Mesenchymal stem cell (in vitro differentiated cells and primary cell): ENCODE data around the gene ANKS1B.

Experiments used
- DNase-seq: peaks from one replicate; pipeline ENCODE4 v3.0.0-alpha.2; 2013
- H2AFZ ChIP-seq: one replicate; pipeline ENCODE4 v1.6.1; 2013; ENCODE audit warnings: low read depth, mild to moderate bottlenecking, control low read depth, inconsistent platforms, low read length, moderate library complexity
- H2AK5ac ChIP-seq: 2 replicates; pipeline ENCODE4 v1.6.1; 2013; ENCODE audit warnings: low read length, moderate library complexity, mild to moderate bottlenecking, inconsistent platforms; ENCODE audit not compliant: severe bottlenecking
- H2BK120ac ChIP-seq: one replicate; pipeline ENCODE4 v1.6.1; 2013; ENCODE audit warnings: low read depth, mild to moderate bottlenecking, inconsistent platforms, low read length, moderate library complexity
- H2BK12ac ChIP-seq, 2 experiments: one replicate each; pipeline ENCODE4 v1.6.1; 2013; ENCODE audit warnings: inconsistent platforms in 2 of 2, low read length in 2 of 2, mild to moderate bottlenecking in 2 of 2, moderate library complexity in 2 of 2, control low read depth in 1 of 2
- H2BK15ac ChIP-seq: one replicate; pipeline ENCODE4 v1.6.1; 2013; ENCODE audit warnings: mild to moderate bottlenecking, low read depth, inconsistent platforms; ENCODE audit not compliant: poor library complexity, severe bottlenecking
- H2BK5ac ChIP-seq: 2 replicates; pipeline ENCODE4 v1.6.1; 2013; ENCODE audit warnings: low read depth, mild to moderate bottlenecking, low read length, control low read depth, inconsistent platforms; ENCODE audit not compliant: poor library complexity, severe bottlenecking
- H3K14ac ChIP-seq, 2 experiments: one replicate each; pipeline ENCODE4 v1.6.1; 2013; ENCODE audit warnings: inconsistent platforms in 2 of 2, low read length in 2 of 2, control low read depth in 1 of 2, mild to moderate bottlenecking in 1 of 2, moderate library complexity in 1 of 2
- H3K18ac ChIP-seq, 2 experiments: one replicate each; pipeline ENCODE4 v1.6.1; 2013; ENCODE audit warnings: inconsistent platforms in 2 of 2, low read length in 2 of 2, control low read depth in 1 of 2, low read depth in 1 of 2, mild to moderate bottlenecking in 1 of 2
- H3K23ac ChIP-seq, 2 experiments: one replicate each; pipeline ENCODE4 v1.6.1; 2013; ENCODE audit warnings: inconsistent platforms in 2 of 2, low read length in 2 of 2, mild to moderate bottlenecking in 2 of 2, moderate library complexity in 2 of 2, control low read depth in 1 of 2
- H3K27ac ChIP-seq: 2 replicates; pipeline ENCODE4 v1.5.1; 2013; ENCODE audit warnings: mild to moderate bottlenecking, moderate library complexity, low read length, control low read depth, inconsistent platforms; ENCODE audit not compliant: poor library complexity, severe bottlenecking
- H3K27me3 ChIP-seq, 2 experiments: 2 replicates each; pipeline versions ENCODE4 v1.6.1 to v1.7.0; 2013; ENCODE audit warnings: low read length in 2 of 2, mild to moderate bottlenecking in 2 of 2, moderate library complexity in 2 of 2, control low read depth in 1 of 2, inconsistent platforms in 1 of 2; ENCODE audit not compliant: control insufficient read depth in 1 of 2, insufficient read depth in 1 of 2
- H3K36me3 ChIP-seq, 2 experiments: 2 replicates each; pipeline versions ENCODE4 v1.6.1 to v1.7.0; 2013; ENCODE audit warnings: low read length in 2 of 2, control low read depth in 1 of 2, inconsistent platforms in 1 of 2, low read depth in 1 of 2, mild to moderate bottlenecking in 1 of 2; ENCODE audit not compliant: insufficient read depth in 2 of 2, control insufficient read depth in 1 of 2
- H3K4ac ChIP-seq, 2 experiments: one replicate each; pipeline ENCODE4 v1.6.1; 2013; ENCODE audit warnings: inconsistent platforms in 2 of 2, low read length in 2 of 2, mild to moderate bottlenecking in 2 of 2, moderate library complexity in 2 of 2, control low read depth in 1 of 2, low read depth in 1 of 2
- H3K4me1 ChIP-seq: 2 replicates; pipeline ENCODE4 v1.6.1; 2013; ENCODE audit warnings: low read depth, low read length, control low read depth; ENCODE audit not compliant: control insufficient read depth, insufficient read depth
- H3K4me2 ChIP-seq: 2 replicates; pipeline ENCODE4 v1.6.1; 2013; ENCODE audit warnings: low read length, mild to moderate bottlenecking, inconsistent platforms; ENCODE audit not compliant: poor library complexity, severe bottlenecking
- H3K4me3 ChIP-seq, 2 experiments: 2 replicates each; pipeline versions ENCODE4 v1.5.1 to v1.7.0; 2013; ENCODE audit warnings: low read length in 2 of 2, mild to moderate bottlenecking in 2 of 2, control low read depth in 1 of 2, low read depth in 1 of 2; ENCODE audit not compliant: insufficient read depth in 1 of 2
- H3K79me1 ChIP-seq: replicated peaks from 2 replicates; pipeline ENCODE4 v1.6.1; 2013; ENCODE audit warnings: mild to moderate bottlenecking, control low read depth, low read length, inconsistent platforms; ENCODE audit not compliant: poor library complexity, severe bottlenecking
- H3K9ac ChIP-seq: 2 replicates; pipeline ENCODE4 v1.7.0; 2013; ENCODE audit warnings: mild to moderate bottlenecking, low read length, moderate library complexity
- H3K9me3 ChIP-seq: 2 replicates; pipeline ENCODE4 v1.7.0; 2013; ENCODE audit warnings: mild to moderate bottlenecking, low read length; ENCODE audit not compliant: control insufficient read depth
- H4K8ac ChIP-seq: one replicate; pipeline ENCODE4 v1.6.1; 2013; ENCODE audit warnings: inconsistent platforms, mild to moderate bottlenecking, low read length, moderate library complexity
- H4K91ac ChIP-seq: one replicate; pipeline ENCODE4 v1.6.1; 2013; ENCODE audit warnings: mild to moderate bottlenecking, low read length, inconsistent platforms
- WGBS: methylation state at CpG from one replicate; pipeline ENCODE4 v1.1.7; 2013; ENCODE audit warnings: mixed read lengths; 5-methylcytosine and 5-hydroxymethylcytosine counted together

ANKS1B gene

DNA sequence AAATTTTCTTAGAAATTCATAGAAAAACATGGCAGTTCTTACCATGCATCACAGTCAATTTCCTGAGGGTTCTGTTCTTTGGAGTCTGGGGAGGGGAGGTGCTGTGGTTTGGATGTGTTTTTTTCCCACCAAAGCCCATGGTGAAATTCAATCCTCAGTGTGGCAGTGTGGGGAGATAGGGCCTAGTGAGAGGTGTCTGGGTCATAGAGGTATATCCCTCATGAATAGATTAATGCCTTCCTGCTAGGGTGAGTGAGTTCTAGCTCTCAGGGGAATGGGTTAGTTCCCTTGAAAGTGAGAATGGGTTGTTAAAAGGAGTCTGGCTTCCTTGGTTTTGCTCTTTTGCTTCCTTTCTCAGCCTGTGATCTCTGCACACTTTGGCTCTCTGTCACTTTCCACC lies 1061.9 kb downstream of the ANKS1B start:
- no peak overlapping the region for H3K4ac ChIP-seq
- H3K23ac ChIP-seq, result no peak overlapping the region
- H3K14ac ChIP-seq, result no peak overlapping the region
- no peak for DNase-seq
- H2BK5ac ChIP-seq, result no peak overlapping the region
- H3K9me3 ChIP-seq, result no peaks in the 10 kb centered on the region
- H3K79me1 ChIP-seq, result no peaks in the 10 kb centered on the region
- no peak overlapping the region for H4K8ac ChIP-seq
- H2BK120ac ChIP-seq, result no peak overlapping the region
- H2AK5ac ChIP-seq, result no peak overlapping the region
- H3K4me3 ChIP-seq, result no peak overlapping the region
- H3K27ac ChIP-seq, result no peak overlapping the region
- no peaks in the 10 kb centered on the region for H3K4me1 ChIP-seq
- no peak overlapping the region for H2BK12ac ChIP-seq
- no peak overlapping the region for H3K4me2 ChIP-seq
- H3K9ac ChIP-seq, result no peak overlapping the region
- H4K91ac ChIP-seq, result no peak overlapping the region
- no peak overlapping the region for H2AFZ ChIP-seq
- no peaks in the 10 kb centered on the region for H3K36me3 ChIP-seq
- no peaks in the 10 kb centered on the region for H3K27me3 ChIP-seq
- no peak overlapping the region for H2BK15ac ChIP-seq
- H3K18ac ChIP-seq, result no peak overlapping the region

GRCh38 chr12:98918176-98918863 lies 1066.4 kb downstream of the ANKS1B start:
- no peaks in the 10 kb centered on the region for H3K79me1 ChIP-seq
- no peaks in the 10 kb centered on the region for H3K4me1 ChIP-seq
- H3K4me3 ChIP-seq, result no peak overlapping the region
- H3K9ac ChIP-seq, result no peak overlapping the region
- H3K27me3 ChIP-seq, result no peaks in the 10 kb centered on the region
- H2BK5ac ChIP-seq, result no peak overlapping the region
- no peak overlapping the region for H3K4ac ChIP-seq
- H3K36me3 ChIP-seq, result no peaks in the 10 kb centered on the region
- no peak overlapping the region for H2BK120ac ChIP-seq
- H2BK12ac ChIP-seq, result no peak overlapping the region
- H4K8ac ChIP-seq, result no peak overlapping the region
- H3K9me3 ChIP-seq, result no peaks in the 10 kb centered on the region
- no peak overlapping the region for H3K18ac ChIP-seq
- no peak overlapping the region for H4K91ac ChIP-seq
- H2AFZ ChIP-seq, result no peak overlapping the region
- no peak overlapping the region for H2AK5ac ChIP-seq
- H3K27ac ChIP-seq, result no peak overlapping the region
- no peak overlapping the region for H3K14ac ChIP-seq
- no peak for DNase-seq
- H3K4me2 ChIP-seq, result no peak overlapping the region
- H3K23ac ChIP-seq, result no peak overlapping the region
- 69% methylated on average over 3 of the region's 7 CpGs for WGBS
- H2BK15ac ChIP-seq, result no peak overlapping the region

DNA sequence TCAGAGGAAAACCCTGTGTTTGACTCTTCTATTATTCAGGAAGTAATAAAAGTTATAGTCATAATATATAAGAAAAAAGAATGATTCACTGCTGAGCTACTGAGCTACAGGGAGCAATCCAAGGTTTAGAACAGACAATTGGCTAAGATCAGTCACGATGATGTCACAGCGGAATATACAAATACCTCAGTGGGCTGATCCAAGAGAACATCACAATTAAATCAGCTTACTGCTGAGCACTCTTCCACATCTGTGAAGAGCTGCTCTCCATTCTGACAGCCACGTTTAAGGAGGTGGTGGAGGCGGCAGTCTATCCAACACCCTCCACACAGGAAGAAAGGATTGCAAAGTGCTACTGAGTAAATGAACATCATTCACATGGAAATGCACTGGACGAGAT lies 1068.6 kb downstream of the ANKS1B start:
- H4K91ac ChIP-seq, result no peak overlapping the region
- H3K14ac ChIP-seq, result no peak overlapping the region
- WGBS, result 61% methylated on average over 5 of the region's 5 CpGs

GRCh38 chr12:98912401-98912974 lies 1072.2 kb downstream of the ANKS1B start:
- no peaks in the 10 kb centered on the region for H3K36me3 ChIP-seq
- no peak overlapping the region for H3K27ac ChIP-seq
- no peaks in the 10 kb centered on the region for H3K27me3 ChIP-seq
- H2BK12ac ChIP-seq, result no peak overlapping the region
- no peak overlapping the region for H2BK120ac ChIP-seq
- H3K4ac ChIP-seq, result no peak overlapping the region
- H3K9me3 ChIP-seq, result no peaks in the 10 kb centered on the region
- DNase-seq, result no peak
- H3K18ac ChIP-seq, result no peak overlapping the region
- H3K4me2 ChIP-seq, result no peak overlapping the region
- no peak overlapping the region for H4K8ac ChIP-seq
- WGBS, result 65% methylated on average over 4 of the region's 4 CpGs
- no peak overlapping the region for H2AK5ac ChIP-seq
- H3K4me1 ChIP-seq, result no peaks in the 10 kb centered on the region
- no peak overlapping the region for H2BK15ac ChIP-seq
- no peak overlapping the region for H2AFZ ChIP-seq
- H3K14ac ChIP-seq, result no peak overlapping the region
- no peak overlapping the region for H4K91ac ChIP-seq
- H3K79me1 ChIP-seq, result no peaks in the 10 kb centered on the region
- no peak overlapping the region for H2BK5ac ChIP-seq
- H3K4me3 ChIP-seq, result no peak overlapping the region
- no peak overlapping the region for H3K9ac ChIP-seq
- no peak overlapping the region for H3K23ac ChIP-seq

More for the DNA sequence above, 1068.6 kb downstream of the ANKS1B start:
- Histone ChIP-seq H3K27ac (no peak overlapping the region), H3K79me1 (no peaks in the 10 kb centered on the region), H3K9ac (no peak overlapping the region), H3K4ac (no peak overlapping the region), H2BK5ac (no peak overlapping the region), H3K9me3 (no peaks in the 10 kb centered on the region), H2BK15ac (no peak overlapping the region), H3K27me3 (no peaks in the 10 kb centered on the region), H3K36me3 (no peaks in the 10 kb centered on the region), H3K4me1 (no peaks in the 10 kb centered on the region), H2AK5ac (no peak overlapping the region), H3K4me2 (no peak overlapping the region), H2BK12ac (no peak overlapping the region), H3K4me3 (no peak overlapping the region), H3K18ac (no peak overlapping the region), H2BK120ac (no peak overlapping the region), H2AFZ (no peak overlapping the region), H4K8ac (no peak overlapping the region), H3K23ac (no peak overlapping the region)
- no peak for DNase-seq
